M059J (cell line): ENCODE data around the gene EPB41. TPM values are rescaled to one million over a fixed set of nuclear protein-coding genes. Genes with fewer than 3 reads are reported as not detected.
"Not testable (repeated sequence)": the region's sequence is repeated elsewhere in the genome, so short reads cannot be mapped to it uniquely, and the experiment has no call there.

Experiments used
- DNase-seq: peaks from one replicate; pipeline ENCODE4 v3.0.0-alpha.2; 2012; ENCODE audit warnings: low read depth
- total RNA-seq: library from RNA; depleted of rRNA; stranded (reverse); fragments of >200 nt; shearing (Covaris generic); gene quantifications from 2 replicates; pipeline ENCODE4 v1.2.3, GENCODE V29; 2014

EPB41 gene
- total RNA-seq, 1 experiment from 2014 or later = 23.2 TPM

DNA sequence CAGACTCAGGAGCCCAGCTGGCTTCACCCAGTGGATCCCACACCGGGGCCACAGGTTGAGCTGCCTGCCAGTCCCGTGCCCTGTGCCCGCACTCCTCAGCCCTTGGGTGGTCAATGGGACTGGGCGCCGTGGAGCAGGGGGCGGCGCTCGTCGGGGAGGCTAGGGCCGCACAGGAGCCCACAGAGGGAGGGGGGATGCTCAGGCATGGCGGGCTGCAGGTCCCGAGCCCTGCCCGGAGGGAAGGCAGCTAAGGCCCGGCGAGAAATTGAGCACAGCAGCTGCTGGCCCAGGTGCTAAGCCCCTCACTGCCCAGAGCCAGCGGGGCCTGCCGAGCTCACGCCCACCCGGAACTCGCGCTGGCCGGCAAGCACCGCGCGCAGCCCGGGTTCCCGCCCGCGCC, 216.7 kb downstream of the EPB41 start:
- DNase-seq = not testable (repeated sequence)

DNA sequence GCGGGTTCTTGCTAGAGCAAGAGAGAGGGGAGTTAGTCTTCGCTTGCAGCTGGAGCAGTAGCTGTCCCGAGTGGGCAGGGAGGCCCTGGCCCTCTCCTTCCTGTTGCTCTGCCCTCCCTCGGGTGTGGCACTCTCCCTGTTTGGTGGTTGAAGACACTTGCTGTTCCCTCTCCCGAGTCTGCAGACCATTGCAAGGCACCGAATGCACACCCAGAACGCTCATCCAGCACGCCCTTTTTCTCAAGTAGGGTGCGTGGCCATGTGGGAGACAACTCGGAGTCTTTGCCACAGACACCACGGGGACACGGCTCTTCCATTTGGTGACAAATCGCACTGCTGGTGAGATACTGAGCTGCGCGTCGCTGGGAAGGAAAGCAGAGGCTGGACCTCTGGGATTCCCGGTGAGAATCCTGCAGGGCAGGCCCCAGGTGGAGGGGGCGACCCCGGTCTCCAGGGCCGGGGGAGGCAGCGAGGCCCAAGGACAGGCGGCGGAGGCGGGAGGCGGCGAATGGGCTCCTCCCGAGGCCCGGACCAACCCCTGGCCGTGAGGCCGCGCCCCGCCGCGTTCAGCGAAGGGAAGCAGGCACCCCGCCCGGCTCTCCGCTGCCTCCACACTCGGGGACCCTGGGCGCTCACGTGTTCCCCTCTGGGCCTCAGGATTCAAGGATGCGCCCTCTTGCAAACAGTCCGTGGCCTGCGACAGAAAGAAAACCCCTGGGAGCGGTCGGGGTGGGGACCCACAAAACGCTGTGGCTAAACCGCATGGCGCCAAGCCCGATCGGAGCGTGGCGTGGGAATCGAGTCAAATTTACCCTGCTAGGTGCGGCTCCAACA, 219.7 kb downstream of the EPB41 start:
- DNase-seq = no peak

GRCh38 chr1:29134695-29135028, 220.3 kb downstream of the EPB41 start:
- no peak for DNase-seq

- peak; percentile 61 for DNase-seq
Measured at GRCh38 chr1:29136391-29136915, 222.1 kb downstream of the EPB41 start.

GRCh38 chr1:29142714-29143113, 228.3 kb downstream of the EPB41 start:
- no peak for DNase-seq

DNA sequence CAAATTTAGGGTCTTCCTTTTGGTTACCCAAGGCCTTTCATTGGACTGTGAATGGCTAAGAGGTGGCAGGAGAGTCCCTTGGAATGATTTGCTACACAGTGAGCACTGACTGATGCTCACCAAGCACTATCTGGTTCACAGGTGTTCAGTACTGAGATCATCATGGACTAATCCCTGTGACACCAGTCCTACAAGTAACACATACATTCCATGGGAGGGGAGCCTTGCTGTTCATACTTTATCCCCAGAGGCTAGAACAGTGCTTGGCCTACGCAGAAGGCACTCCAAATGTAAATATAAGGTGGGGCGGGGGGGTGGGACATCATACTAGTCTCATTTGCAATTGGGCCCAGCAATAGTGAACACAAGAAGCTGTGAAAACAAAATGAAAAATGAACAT, 229.8 kb downstream of the EPB41 start:
- no peak for DNase-seq

GRCh38 chr1:29145739-29146437, 231.5 kb downstream of the EPB41 start:
- peak; percentile 96 for DNase-seq

DNA sequence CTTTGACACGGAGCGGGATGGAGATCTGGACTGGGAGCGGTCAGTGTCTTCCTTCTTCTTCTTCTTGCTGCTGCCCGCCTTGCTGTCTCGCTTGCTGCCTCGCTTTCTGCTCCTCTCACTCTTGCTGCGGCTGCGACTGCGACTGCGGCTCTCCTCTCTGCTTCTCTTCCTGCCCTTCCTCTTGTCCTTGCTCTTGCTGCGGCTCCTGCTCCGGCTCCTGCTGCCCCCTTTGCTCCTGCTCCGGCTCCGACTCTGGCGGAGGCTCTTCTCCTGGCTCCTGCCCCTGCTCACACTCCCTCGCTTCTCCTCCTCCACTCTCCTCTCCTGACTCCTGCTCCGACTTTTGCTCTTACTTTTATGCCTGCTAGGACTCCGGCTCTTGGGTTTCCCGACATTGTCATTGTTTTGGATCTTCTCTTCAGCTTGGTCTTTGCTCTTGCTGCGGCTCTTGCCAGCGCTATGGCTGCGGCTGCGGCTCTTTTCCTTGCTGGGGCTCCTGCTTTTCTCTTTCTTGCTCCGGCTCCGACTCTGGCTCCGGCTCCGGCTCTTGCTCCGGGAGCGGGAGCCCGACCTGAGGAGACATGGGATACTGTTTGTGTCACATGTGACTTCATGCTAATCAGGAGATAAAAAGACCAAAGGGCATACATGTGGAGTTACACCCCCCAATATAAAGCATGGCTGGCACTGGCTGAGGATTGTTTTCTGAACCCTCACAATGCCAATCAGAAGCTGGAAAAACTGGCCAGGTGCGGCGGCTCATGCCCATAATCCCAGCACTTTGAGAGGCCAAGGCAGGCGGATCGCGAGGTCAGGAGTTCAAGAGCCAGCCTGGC, 234.5 kb downstream of the EPB41 start:
- DNase-seq = no peak

DNA sequence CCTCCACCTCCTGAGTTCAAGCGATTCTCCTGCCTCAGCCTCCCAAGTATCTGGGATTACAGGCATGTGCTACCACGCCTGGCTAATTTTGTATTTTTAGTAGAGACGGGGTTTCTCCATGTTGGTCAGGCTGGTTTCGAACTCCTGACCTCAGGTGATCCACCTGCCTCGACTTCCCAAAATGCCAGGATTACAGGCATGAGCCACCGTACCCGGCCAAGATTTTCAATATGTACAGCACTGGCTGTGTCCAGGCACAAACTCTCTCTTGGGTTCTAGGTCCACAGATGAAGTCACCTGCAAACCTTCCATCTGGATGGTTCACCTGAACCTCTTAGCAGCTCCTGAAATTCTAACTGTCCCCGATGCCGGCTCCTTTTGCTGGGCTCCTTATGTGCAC, 236.0 kb downstream of the EPB41 start:
- DNase-seq = not testable (repeated sequence)

DNA sequence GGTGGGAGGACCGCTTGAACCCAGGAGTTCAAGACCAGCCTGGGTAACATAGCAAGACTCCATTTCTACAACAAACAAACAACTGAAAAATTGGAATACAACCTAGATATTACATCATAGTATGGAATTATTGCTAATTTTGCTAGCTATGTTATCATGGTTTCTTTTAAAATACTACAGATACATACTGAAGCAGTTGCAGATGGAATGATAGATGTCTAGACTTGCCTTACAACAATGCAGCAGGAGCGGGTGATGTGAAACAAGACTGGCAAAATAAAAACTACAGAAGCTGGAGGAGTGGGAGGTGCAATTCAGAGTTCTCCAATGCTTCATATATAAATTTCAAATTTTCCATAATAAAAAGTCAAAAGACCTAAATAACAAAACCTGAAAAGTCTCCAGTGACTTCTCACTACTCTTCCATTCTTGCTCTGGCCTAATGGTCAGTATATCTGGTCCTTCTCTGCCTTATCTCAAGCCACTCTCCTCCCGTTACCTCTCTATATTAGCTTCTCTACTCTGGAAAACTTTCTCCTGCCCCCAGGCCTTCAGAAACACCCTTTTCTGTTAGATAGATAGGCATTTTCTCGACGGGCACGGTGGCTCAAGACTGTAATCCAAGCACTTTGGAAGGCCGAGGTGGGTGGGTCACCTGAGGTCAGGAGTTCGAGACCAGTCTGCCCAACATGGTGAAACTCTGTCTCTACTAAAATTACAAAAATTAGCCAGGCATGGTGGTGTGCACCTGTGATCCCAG, 237.9 kb downstream of the EPB41 start:
- DNase-seq = no peak

DNA sequence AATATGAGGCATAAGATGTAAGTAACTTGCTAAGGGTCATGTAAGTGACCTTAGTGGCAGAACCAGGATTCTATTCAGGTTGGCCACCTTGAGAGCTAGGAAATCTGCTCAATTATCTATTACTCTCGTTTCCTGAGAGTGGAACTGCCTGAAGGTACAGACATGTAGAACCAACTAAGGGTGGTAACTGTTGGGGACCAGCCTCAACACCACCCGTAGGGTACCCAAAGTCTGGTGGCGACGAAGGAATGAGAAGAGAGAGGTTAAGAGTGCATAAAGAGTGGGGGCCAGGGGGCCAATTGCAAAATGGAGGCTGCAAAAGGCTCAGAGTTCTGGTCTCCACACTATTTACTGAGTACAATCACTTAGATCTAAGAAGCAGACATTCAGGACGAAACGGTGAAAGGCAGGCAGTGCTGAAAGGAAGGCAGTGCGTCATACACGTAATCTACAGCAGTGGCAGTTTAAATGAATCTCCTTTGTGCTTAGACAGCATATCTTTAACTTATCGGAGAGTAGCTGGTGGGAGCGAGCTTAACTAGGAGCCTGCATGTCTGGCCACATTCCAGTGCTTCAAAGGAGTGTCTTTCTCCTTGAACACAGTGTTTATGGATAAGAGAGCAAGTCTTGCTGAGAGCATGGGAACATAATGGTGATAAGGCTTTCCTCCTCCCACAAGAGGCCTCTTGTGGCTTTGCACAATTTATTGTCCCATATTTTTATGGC, 242.3 kb downstream of the EPB41 start:
- peak; percentile 55 for DNase-seq

DNA sequence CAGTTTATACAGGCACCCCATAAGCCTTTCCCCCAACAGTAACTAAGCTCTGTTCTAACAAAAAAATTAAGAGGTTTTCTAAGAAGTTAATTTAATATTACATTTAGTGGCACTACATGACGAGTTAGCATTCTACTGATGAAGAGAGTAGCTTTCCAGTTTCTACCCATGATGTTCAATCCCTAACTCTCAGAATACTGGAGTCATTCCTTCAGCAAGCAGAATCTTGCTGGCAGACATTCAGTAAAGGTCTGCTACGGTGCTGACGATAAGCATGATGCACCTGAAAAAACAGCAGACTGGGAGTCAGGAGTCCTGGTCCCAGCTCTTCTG, 242.9 kb downstream of the EPB41 start:
- no peak for DNase-seq

- DNase-seq = no peak
Measured at GRCh38 chr1:29159773-29160172, 245.4 kb downstream of the EPB41 start.

DNA sequence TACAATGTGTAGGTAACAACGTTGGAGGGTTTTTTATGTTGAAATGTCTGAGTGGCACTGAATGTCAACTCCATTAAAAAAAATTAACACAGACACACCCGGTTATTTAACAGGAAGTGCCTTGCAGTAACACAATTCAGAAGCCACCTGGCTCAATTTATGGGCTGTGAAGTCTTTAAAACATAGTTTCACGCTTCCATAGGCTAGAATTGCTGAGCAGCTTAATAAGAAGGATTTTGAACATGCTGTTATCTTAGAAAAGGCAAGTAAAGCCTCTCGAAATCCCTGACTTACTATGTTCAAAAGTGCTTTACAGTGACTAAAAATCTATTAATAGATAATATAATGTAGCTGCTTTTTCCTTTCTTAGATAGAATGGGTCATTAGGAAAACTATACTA, 247.7 kb downstream of the EPB41 start:
- no peak for DNase-seq

GRCh38 chr1:29162476-29163138, 248.2 kb downstream of the EPB41 start:
- DNase-seq = no peak

GRCh38 chr1:29164588-29164987, 250.2 kb downstream of the EPB41 start:
- no peak for DNase-seq

DNA sequence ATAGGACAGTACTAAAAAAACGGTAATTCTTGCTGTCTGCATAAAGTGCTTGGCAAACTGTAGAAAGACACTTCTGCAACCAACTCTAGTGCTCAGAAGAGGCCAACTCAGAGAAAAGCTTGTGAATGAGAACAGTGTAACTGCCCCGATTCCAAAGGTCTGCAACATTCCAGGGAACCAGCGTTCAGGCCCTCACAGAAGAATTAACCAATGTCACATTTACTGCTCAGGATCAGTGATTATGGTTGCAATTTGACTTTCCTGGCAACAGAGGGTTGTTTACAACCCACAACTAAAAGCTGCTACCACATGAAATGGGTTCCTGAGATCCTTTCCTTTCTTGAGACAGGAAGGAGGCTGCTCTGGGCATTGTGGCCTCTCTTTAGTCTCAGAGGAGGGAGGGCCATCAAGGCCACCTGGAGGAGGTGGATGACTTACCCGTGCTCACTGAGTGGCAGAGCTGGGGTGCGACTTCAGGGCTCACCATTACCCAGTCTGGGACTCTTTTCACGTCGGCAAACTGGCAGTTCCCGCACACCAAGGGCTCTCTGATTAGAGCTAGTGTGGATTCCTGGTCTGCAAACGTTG, 252.0 kb downstream of the EPB41 start:
- no peak for DNase-seq

GRCh38 chr1:29167904-29168303, 253.5 kb downstream of the EPB41 start:
- no peak for DNase-seq
